GM12878 (cell line): ENCODE measurements around the gene SULT1C3.

ENCODE experiments used
- CTCF ChIP-seq, 3 experiments: IDR thresholded peaks in 2 of 3; conservative IDR thresholded peaks in 1 of 3; 2 replicates each; pipeline ENCODE4 v1.5.1; 2011; ENCODE audit warnings: low read depth in 3 of 3, low read length in 3 of 3, mild to moderate bottlenecking in 3 of 3, control low read depth in 2 of 3, moderate library complexity in 2 of 3, inconsistent platforms in 1 of 3, mixed read lengths in 1 of 3; ENCODE audit not compliant: control insufficient read depth in 2 of 3, insufficient read depth in 1 of 3; ENCODE audit errors: extremely low read depth in 1 of 3
- ETV6 ChIP-seq, 2 experiments: fragments of 450-650 bp in 1 of 2; IDR thresholded peaks in 1 of 2; conservative IDR thresholded peaks in 1 of 2; 2 replicates each; pipeline ENCODE4 v1.6.1; 2014; ENCODE audit warnings: antibody characterized with exemption in 1 of 2, borderline replicate concordance in 1 of 2, low read depth in 1 of 2, mild to moderate bottlenecking in 1 of 2, moderate library complexity in 1 of 2
- HDAC2 ChIP-seq: fragments of 200-600 bp; sonication (generic); IDR thresholded peaks from 2 replicates; pipeline ENCODE4 v1.6.1; 2017
- RAD21 ChIP-seq: IDR thresholded peaks from 2 replicates; pipeline ENCODE4 v1.6.1; 2011; ENCODE audit warnings: mild to moderate bottlenecking, low read depth, low read length, moderate library complexity; ENCODE audit not compliant: insufficient read depth
- RAD51 ChIP-seq: fragments of 450-650 bp; IDR thresholded peaks from 2 replicates; pipeline ENCODE4 v1.6.1; 2016; ENCODE audit warnings: moderate library complexity, mild to moderate bottlenecking, inconsistent platforms
- SMC3 ChIP-seq: IDR thresholded peaks from 2 replicates; pipeline ENCODE4 v1.6.1; 2011; ENCODE audit warnings: low read length, improper control_type of control experiment, borderline replicate concordance
- TARDBP ChIP-seq: IDR thresholded peaks from 2 replicates; pipeline ENCODE4 v1.6.1; 2016; ENCODE audit warnings: borderline replicate concordance
- TCF12 ChIP-seq: IDR thresholded peaks from 2 replicates; pipeline ENCODE4 v1.6.1; 2011; ENCODE audit warnings: low read depth, mild to moderate bottlenecking, low read length
- YY1 ChIP-seq: IDR thresholded peaks from 2 replicates; pipeline ENCODE4 v1.6.1; 2011; ENCODE audit warnings: low read depth, mild to moderate bottlenecking, low read length

GRCh38 chr2:108212671-108213070 lies 27.1 kb upstream of the SULT1C3 start:
- TF ChIP-seq CTCF (IDR thresholded peaks at IDR 0.05 in 2 of 3, conservative IDR thresholded peaks at IDR 0.05 in 1 of 3; ENCODE audit: control insufficient read depth in 2 of 3, extremely low read depth in 1 of 3, insufficient read depth in 1 of 3, low read depth in 3 of 3, low read length in 3 of 3) (no peak), SMC3 (no peak), ETV6 (conservative IDR thresholded peaks at IDR 0.05 in 1 of 2, IDR thresholded peaks at IDR 0.05 in 1 of 2; ENCODE audit: borderline replicate concordance in 1 of 2, low read depth in 1 of 2) (no peak), RAD51 (no peak), HDAC2 (no peak), TCF12 (no peak), YY1 (no peak), TARDBP (no peak), RAD21 (no peak)
